Calu3 (cell line): ENCODE results near the gene SOX10. TPM values are rescaled to one million over a fixed set of nuclear protein-coding genes. Genes with fewer than 3 reads are reported as not detected.

ENCODE experiments used
- BruUV-seq: library from RNA; stranded (reverse); fragments of 400-500 nt; replicated peaks from 2 replicates; lab custom pipeline; 2021; lab: Mats Ljungman, UMichigan
- CTCF ChIA-PET: fragments of 300-600 bp; sonication (Branson Sonifier 250); formaldehyde crosslinking; loops from one replicate; lab custom pipeline; 2022; ENCODE audit warnings: antibody characterized with exemption; lab: Charles Lee
- DNase-seq: peaks from one replicate; pipeline ENCODE4 v3.0.0; 2022
- H3K27ac Mint-ChIP-seq: one replicate; pipeline ENCODE4 v1.8.0; 2022; ENCODE audit warnings: mixed read lengths; ENCODE audit not compliant: unreplicated experiment
- H3K27me3 Mint-ChIP-seq: one replicate; pipeline ENCODE4 v1.8.0; 2022; ENCODE audit warnings: mixed read lengths; ENCODE audit not compliant: unreplicated experiment
- H3K36me3 Mint-ChIP-seq: one replicate; pipeline ENCODE4 v1.8.0; 2022; ENCODE audit warnings: mild to moderate bottlenecking, moderate library complexity, mixed read lengths; ENCODE audit not compliant: insufficient read depth, unreplicated experiment
- H3K4me1 Mint-ChIP-seq: one replicate; pipeline ENCODE4 v1.8.0; 2022; ENCODE audit warnings: mild to moderate bottlenecking, low read depth, mixed read lengths; ENCODE audit not compliant: unreplicated experiment
- H3K4me3 Mint-ChIP-seq: one replicate; pipeline ENCODE4 v1.8.0; 2022; ENCODE audit warnings: mild to moderate bottlenecking, low read depth, moderate library complexity, mixed read lengths; ENCODE audit not compliant: unreplicated experiment
- H3K9me3 Mint-ChIP-seq: one replicate; pipeline ENCODE4 v1.8.0; 2022; ENCODE audit warnings: low read depth, mixed read lengths; ENCODE audit not compliant: unreplicated experiment
- CTCF ChIP-seq: fragments of 200-600 bp; IDR thresholded peaks from one replicate; pipeline ENCODE4 v1.8.0; 2022; ENCODE audit warnings: antibody characterized with exemption; ENCODE audit not compliant: unreplicated experiment
- intact Hi-C: fragments of 100-400 bp; cut with micrococcal nuclease; formaldehyde crosslinking; loops from one replicate; pipeline ENCODE4 v1.10.0; 2022; ENCODE audit not compliant: unreplicated experiment
- total RNA-seq: library from RNA; stranded (reverse); gene quantifications from 2 replicates; pipeline ENCODE4 v1.2.3, GENCODE V29; 2022

Gene SOX10
- total RNA-seq, 1 experiment from 2014 or later = not detected

DNA sequence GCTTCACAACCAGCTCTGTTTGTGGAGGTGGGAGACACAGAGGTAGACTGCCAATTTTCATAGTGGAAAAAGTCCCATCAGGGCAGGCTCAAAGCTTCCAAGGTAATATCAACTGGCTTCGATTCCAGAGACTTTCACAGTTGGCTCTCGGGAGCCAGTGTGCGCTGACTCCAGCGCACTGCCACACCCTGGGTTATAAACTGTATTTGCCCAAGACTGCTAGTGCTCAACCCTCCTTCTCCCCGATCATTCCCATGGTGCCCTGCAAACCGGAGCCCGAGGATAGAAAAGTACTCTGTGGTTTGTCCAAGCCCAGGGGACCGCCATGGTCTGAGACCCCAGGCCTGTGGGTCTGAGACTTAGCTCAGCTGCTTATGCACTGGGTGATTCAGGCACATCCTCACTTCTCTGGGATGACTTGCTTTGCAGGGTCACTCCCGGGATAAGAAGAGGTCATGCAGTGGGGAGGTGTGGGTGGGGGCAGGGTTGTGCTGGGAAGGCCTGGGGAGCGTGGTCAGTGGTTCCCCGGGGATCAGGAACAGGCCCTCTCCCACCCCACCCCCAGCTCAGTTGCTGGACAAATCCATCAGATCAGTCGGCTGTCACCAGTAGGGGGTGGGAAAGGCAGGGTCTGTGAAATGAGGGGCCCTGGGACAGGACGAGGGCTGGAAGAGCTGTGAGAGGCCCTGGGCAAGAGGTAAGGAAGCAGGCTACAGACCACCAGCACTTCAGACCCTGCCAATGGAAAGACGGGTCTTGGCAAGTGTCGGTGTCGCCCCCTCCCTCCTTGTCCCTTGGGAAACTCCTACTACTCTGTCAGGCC, 46.2 kb upstream of the SOX10 start:
- peaks cover 18% of the 10 kb centered on the region for H3K4me1 Mint-ChIP-seq
- H3K4me3 Mint-ChIP-seq = no peak overlapping the region
- intact Hi-C loops = no loop called here
- no peak overlapping the region for H3K27ac Mint-ChIP-seq
- no TSS peak for BruUV-seq
- H3K27me3 Mint-ChIP-seq = peaks cover 40% of the 10 kb centered on the region
- no peak for DNase-seq
- CTCF ChIA-PET = no interaction called here
- peaks cover 12% of the 10 kb centered on the region for H3K36me3 Mint-ChIP-seq
- H3K9me3 Mint-ChIP-seq = no peaks in the 10 kb centered on the region
- TF ChIP-seq CTCF = no peak

DNA sequence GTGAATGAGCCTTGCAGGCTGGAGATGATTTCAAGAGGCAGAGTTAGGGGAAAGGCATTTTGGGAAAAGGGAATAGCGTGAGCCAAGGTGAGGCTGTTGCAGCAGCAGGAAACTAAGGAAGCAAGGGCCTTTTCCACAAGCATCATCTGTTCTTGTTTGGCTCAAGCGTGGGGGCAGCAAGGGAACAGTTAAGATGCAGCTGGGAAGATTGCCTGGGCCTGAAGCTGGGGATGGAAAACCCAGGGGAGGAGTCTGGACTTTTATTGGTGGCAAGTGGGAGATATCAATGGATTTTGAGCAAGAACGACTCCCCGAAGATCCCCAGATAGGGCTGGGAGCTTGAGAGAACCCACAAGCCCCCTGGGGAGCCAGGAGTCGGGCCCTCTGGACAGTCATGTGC, 45.5 kb upstream of the SOX10 start:
- H3K4me3 Mint-ChIP-seq = no peak overlapping the region
- no peak overlapping the region for H3K27ac Mint-ChIP-seq
- H3K9me3 Mint-ChIP-seq = no peaks in the 10 kb centered on the region
- TF ChIP-seq CTCF = no peak
- BruUV-seq = no TSS peak
- peaks cover 8% of the 10 kb centered on the region for H3K36me3 Mint-ChIP-seq
- CTCF ChIA-PET = no interaction called here
- no peak for DNase-seq
- peaks cover 46% of the 10 kb centered on the region for H3K27me3 Mint-ChIP-seq
- peaks cover 11% of the 10 kb centered on the region for H3K4me1 Mint-ChIP-seq
- intact Hi-C loops = no loop called here

DNA sequence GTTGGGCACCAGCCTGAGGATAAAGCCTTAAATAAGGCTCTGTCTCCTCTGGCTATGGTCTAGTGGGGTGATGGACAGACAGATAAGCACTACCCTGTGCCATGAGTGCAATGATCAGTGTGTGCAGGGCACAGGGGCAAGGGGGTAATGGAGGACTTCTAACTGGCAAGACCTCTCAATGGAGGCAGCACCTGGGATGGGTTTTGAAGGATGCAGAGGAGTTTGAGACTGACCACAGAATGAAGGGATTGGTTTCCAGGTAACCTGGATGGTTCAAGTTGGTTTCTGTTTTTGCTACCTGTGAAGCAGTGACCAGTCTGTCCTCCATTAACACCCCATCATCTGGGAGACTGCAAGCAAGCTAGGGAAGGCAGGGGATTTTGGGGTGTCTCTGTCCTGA, 45.0 kb upstream of the SOX10 start:
- peaks cover 51% of the 10 kb centered on the region for H3K27me3 Mint-ChIP-seq
- CTCF ChIA-PET = no interaction called here
- no TSS peak for BruUV-seq
- no peak overlapping the region for H3K4me3 Mint-ChIP-seq
- H3K27ac Mint-ChIP-seq = no peak overlapping the region
- peaks cover 7% of the 10 kb centered on the region for H3K36me3 Mint-ChIP-seq
- no peak for DNase-seq
- H3K4me1 Mint-ChIP-seq = peaks cover 8% of the 10 kb centered on the region
- intact Hi-C loops = no loop called here
- TF ChIP-seq CTCF = no peak
- H3K9me3 Mint-ChIP-seq = no peaks in the 10 kb centered on the region

DNA sequence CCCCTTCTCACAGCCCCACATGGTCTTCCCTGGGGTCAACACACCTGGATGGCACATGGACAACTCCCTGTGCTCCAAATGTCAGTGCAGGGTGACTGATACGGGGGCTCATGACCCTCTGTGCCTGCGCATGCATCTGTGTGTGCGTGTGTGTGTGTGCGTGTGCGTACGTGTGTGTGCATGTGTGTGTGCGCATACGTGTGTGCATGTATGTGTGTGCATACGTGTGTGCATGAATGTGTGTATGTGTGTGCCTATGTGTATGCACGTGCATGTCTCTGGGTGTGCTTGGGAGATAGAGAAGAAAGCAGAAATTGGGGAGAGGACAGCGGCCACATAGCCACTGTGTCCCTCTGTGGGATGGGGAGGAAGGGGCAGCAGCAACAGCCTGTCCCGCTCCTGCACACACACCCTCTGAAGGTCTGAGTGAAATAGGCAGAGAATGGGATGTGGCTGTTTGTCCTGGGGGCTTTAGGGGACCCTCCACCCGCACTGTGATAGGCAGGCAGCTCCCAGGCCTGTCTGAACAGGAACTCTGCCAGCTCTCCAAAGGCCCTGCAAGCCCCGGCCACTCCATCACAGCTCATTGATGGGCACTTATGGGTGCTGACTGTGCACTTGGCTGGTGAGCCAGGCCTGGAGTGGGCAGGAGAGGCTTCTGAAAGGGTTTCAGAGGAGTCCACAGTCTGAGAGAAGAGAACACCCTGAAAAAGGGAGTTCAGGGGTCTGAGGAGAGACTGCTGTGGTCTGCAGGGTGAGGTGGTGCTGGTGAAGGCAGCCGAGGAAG, 44.2 kb upstream of the SOX10 start:
- intact Hi-C loops = no loop called here
- Mint-ChIP-seq H3K9me3 (no peaks in the 10 kb centered on the region), H3K27ac (no peak overlapping the region), H3K4me3 (no peak overlapping the region), H3K36me3 (no peaks in the 10 kb centered on the region), H3K27me3 (peaks cover 57% of the 10 kb centered on the region), H3K4me1 (no peaks in the 10 kb centered on the region)
- CTCF ChIA-PET = interaction anchor here (0.8 to 0.9 kb wide), 2 partner anchors 11 to 24 kb away, joined by 3 read pairs; no protein-coding TSS in a partner anchor
- no peak for DNase-seq
- BruUV-seq = no TSS peak
- no peak for TF ChIP-seq CTCF
